Measurements from ENCODE around the gene RAB4A. TPM values are rescaled to one million over a fixed set of nuclear protein-coding genes. Genes with fewer than 3 reads are reported as not detected.

RAB4A gene
- total and polyA plus RNA-seq, 9 of the 15 experiments (the other 6 are each of a cell fraction or from before 2014, with no cell fraction given): 8.3 to 61.0 (median 26.7) TPM

DNA sequence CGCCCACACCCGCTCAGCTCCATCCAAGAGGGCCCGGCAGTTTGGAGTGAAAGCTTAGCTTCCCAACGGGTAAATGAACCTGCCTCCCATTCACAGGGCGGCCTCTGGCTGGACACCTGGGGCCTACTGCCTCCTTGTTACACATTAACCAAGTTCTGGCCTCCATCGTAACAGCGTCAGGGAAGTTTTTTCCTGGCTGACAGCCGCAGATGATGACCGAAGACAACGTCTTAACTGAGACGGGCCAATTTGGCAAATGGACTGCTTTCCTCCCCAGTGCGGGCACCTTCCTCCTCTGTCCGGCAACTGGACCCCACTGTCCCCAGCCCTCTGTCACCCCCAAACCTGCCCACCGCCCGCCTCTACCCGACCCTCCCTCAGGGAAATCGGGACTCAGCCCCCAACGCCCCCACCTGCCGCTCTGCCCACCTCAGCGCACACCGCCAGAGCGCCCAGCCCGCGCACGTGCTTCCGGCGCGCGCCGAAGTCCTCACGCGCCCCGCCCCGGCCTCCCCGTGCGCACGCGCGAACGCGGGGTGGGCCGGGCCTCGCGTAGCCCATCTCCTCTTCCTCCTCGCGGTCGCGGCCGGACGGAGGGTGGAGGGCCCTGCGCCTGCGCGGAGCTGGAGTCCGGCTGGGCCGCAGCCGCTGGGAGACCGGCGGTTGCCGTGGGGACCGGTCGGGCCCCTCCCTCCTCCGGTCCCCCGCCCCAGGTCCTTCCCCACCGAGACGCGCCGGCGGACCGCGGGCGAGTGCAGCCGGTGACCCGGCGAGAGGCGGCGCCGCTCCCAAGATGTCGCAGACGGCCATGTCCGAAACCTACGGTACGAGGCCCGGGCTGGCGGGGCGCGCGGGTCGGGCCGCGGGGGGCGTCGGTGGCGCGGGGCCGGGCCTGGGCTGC, at the start of gene RAB4A (continued):
- TF ChIP-seq, protein P1, sequence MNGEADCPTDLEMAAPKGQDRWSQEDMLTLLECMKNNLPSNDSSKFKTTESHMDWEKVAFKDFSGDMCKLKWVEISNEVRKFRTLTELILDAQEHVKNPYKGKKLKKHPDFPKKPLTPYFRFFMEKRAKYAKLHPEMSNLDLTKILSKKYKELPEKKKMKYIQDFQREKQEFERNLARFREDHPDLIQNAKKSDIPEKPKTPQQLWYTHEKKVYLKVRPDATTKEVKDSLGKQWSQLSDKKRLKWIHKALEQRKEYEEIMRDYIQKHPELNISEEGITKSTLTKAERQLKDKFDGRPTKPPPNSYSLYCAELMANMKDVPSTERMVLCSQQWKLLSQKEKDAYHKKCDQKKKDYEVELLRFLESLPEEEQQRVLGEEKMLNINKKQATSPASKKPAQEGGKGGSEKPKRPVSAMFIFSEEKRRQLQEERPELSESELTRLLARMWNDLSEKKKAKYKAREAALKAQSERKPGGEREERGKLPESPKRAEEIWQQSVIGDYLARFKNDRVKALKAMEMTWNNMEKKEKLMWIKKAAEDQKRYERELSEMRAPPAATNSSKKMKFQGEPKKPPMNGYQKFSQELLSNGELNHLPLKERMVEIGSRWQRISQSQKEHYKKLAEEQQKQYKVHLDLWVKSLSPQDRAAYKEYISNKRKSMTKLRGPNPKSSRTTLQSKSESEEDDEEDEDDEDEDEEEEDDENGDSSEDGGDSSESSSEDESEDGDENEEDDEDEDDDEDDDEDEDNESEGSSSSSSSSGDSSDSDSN (IDR thresholded peaks at IDR 0.05; ENCODE audit: borderline replicate concordance in 1 of 2, low read depth in 2 of 2, low read length in 2 of 2): peak in 1 of 2 experiments; percentile 84; a peak in 1 of 4 replicates
- TF ChIP-seq CAMTA2 (CRISPR knock-in tag; conservative IDR thresholded peaks at IDR 0.05) (no peak), ZNF398 (CRISPR knock-in tag; IDR thresholded peaks at IDR 0.05) (no peak), MAFK (IDR thresholded peaks at IDR 0.05; ENCODE audit: low read length) (no peak), ZBTB1 (CRISPR knock-in tag; IDR thresholded peaks at IDR 0.05; ENCODE audit: borderline replicate concordance, low read depth) (no peak; the same call in 1 of the 2 replicates), ZMIZ1 (IDR thresholded peaks at IDR 0.05; ENCODE audit: low read depth in 2 of 2, low read length in 2 of 2) (no peak; a peak in 1 of 4 replicates), ZNF24 (IDR thresholded peaks at IDR 0.05) (no peak; the same call in 1 of the 2 replicates), ZKSCAN8 (CRISPR knock-in tag; IDR thresholded peaks at IDR 0.05) (no peak), MTA2 (IDR thresholded peaks at IDR 0.05; ENCODE audit: low read depth) (no peak), E2F6 (IDR thresholded peaks at IDR 0.05; ENCODE audit: borderline replicate concordance in 1 of 2, extremely low read depth in 1 of 2, insufficient read depth in 1 of 2, insufficient read length in 1 of 2, low read depth in 1 of 2, low read length in 1 of 2, poor library complexity in 1 of 2, severe bottlenecking in 1 of 2) (peak; percentile 99 to 100), ZNF644 (tag; IDR thresholded peaks at IDR 0.05; ENCODE audit: low read depth) (no peak), HMG20A (CRISPR knock-in tag; conservative IDR thresholded peaks at IDR 0.05) (no peak), NELFE (IDR thresholded peaks at IDR 0.05; ENCODE audit: insufficient read depth, insufficient read length) (no peak)
- TF ChIP-seq, protein P2, sequence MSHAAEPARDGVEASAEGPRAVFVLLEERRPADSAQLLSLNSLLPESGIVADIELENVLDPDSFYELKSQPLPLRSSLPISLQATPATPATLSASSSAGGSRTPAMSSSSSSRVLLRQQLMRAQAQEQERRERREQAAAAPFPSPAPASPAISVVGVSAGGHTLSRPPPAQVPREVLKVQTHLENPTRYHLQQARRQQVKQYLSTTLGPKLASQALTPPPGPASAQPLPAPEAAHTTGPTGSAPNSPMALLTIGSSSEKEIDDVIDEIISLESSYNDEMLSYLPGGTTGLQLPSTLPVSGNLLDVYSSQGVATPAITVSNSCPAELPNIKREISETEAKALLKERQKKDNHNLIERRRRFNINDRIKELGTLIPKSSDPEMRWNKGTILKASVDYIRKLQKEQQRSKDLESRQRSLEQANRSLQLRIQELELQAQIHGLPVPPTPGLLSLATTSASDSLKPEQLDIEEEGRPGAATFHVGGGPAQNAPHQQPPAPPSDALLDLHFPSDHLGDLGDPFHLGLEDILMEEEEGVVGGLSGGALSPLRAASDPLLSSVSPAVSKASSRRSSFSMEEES (CRISPR knock-in tag; IDR thresholded peaks at IDR 0.05): no peak
